ENCODE measurements around the gene SMIM45.

Gene SMIM45

GRCh38 chr22:41917903-41918791, 33.8 kb upstream of the SMIM45 start:
- no peak overlapping the region for H3K9ac ChIP-seq (ENCODE audit: low read depth, low read length)
- H3K36me3 ChIP-seq (ENCODE audit: control insufficient read depth, insufficient read depth, low read length): no peaks in the 10 kb centered on the region
- H3K9me3 ChIP-seq (ENCODE audit: control insufficient read depth, insufficient read depth, low read length): no peaks in the 10 kb centered on the region
- no peaks in the 10 kb centered on the region for H3K4me1 ChIP-seq (ENCODE audit: control insufficient read depth, insufficient read depth, low read length)
- peaks cover 74% of the 10 kb centered on the region for H3K27me3 ChIP-seq (ENCODE audit: control insufficient read depth, insufficient read depth, low read length)
- no peak overlapping the region for H3K4me3 ChIP-seq (ENCODE audit: low read depth, low read length)

GRCh38 chr22:41919357-41920224, 32.4 kb upstream of the SMIM45 start:
- H3K27me3 ChIP-seq (ENCODE audit: control insufficient read depth, insufficient read depth, low read length): peaks cover 72% of the 10 kb centered on the region
- no peaks in the 10 kb centered on the region for H3K9me3 ChIP-seq (ENCODE audit: control insufficient read depth, insufficient read depth, low read length)
- H3K36me3 ChIP-seq (ENCODE audit: control insufficient read depth, insufficient read depth, low read length): no peaks in the 10 kb centered on the region
- H3K4me1 ChIP-seq (ENCODE audit: control insufficient read depth, insufficient read depth, low read length): no peaks in the 10 kb centered on the region
- H3K9ac ChIP-seq (ENCODE audit: low read depth, low read length): no peak overlapping the region
- H3K4me3 ChIP-seq (ENCODE audit: low read depth, low read length): peak overlapping the region; percentile 58

DNA sequence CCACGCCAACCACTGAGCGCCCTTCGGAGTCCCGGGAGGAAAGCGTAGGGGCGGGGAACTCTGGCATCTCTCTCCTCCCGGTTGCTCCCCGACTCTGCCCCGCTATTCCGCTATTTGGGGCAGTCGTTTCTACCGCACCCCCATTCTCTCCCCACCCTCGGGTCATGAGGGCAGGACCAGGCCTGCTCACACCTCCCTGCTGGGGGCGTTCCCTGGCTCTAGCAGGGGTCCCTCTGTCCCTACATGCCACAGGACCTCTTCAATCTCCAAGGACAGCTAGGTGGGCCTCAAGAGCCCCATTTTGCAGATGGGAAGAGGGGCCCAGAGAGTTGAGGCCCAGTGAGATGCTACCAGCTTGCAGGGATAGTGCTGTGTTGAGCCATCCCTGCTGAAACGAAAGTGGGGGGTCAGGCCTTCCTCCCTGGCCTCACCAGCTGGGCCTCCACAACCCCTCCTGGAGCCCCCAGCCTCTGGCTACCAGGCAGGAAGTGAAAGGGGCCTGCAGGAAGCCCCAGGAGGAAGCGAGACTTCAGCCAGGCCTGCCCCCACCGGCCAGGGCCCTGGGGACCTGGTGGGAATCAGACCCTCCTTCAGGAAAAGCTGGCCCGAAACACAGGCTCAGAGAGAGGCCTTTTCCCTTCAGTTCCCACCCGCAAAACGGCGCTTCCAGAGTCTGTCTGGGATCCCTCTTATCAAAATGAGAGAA, 31.5 kb upstream of the SMIM45 start:
- Histone ChIP-seq H3K9me3 (ENCODE audit: control insufficient read depth, insufficient read depth, low read length) (no peaks in the 10 kb centered on the region), H3K27me3 (ENCODE audit: control insufficient read depth, insufficient read depth, low read length) (peaks cover 71% of the 10 kb centered on the region), H3K36me3 (ENCODE audit: control insufficient read depth, insufficient read depth, low read length) (no peaks in the 10 kb centered on the region), H3K4me3 (ENCODE audit: low read depth, low read length) (peak overlapping the region; percentile 58), H3K4me1 (ENCODE audit: control insufficient read depth, insufficient read depth, low read length) (no peaks in the 10 kb centered on the region), H3K9ac (ENCODE audit: low read depth, low read length) (no peak overlapping the region)

DNA sequence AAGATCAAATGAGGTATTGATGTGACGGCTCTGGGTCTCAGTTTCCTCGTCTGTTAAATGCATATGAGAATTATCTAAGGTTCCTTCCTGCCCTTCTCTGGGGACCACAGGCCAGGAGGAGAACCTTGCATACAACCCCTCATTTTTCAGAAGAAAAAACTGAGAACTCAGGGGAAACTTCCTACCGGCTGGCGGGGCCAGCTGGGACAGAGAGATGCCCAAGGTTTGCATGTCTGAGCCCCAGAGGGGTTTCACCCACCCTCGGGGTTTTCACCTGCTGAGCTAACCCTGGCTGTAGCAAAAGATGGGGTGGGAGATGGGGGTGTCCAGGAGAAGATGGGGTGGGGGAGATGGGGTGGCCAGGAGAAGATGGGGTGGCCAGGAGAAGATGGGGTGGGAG, 29.6 kb upstream of the SMIM45 start:
- Histone ChIP-seq H3K27me3 (ENCODE audit: control insufficient read depth, insufficient read depth, low read length) (peaks cover 62% of the 10 kb centered on the region), H3K4me1 (ENCODE audit: control insufficient read depth, insufficient read depth, low read length) (no peaks in the 10 kb centered on the region), H3K4me3 (ENCODE audit: low read depth, low read length) (no peak overlapping the region), H3K36me3 (ENCODE audit: control insufficient read depth, insufficient read depth, low read length) (no peaks in the 10 kb centered on the region), H3K9ac (ENCODE audit: low read depth, low read length) (no peak overlapping the region), H3K9me3 (ENCODE audit: control insufficient read depth, insufficient read depth, low read length) (no peaks in the 10 kb centered on the region)

DNA sequence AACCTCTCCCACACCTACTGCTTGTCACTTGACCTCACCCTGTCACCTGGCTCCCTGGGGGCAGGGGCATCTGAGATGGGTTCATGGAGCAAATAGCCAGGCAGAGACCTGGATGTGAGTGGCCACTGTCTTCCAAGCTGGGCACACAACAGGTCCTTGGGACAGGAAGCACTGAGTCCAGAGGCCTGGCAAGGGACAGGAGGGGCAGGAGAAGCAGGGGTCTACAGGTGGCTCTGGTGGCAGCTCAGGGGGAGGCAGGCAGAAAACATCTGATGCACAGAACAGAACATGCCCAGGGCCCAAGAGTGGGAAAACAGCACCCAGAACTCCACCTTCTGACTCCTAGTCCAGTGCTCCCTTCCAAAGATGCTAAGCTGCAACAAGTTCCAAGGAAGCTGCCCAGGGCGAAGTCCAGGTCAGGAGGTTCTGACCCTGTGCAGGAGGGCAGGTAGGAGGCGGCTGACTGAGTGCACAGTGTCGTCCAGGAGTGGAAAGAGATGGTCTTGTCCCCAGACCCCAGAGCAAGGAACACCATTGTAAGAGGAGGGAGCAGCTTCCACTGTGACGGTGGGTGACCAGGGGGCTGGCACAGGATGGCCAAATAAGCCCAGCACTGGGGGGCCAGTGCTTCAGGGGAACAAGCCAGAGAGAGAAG, 28.9 kb upstream of the SMIM45 start:
- Histone ChIP-seq H3K9me3 (ENCODE audit: control insufficient read depth, insufficient read depth, low read length) (no peaks in the 10 kb centered on the region), H3K27me3 (ENCODE audit: control insufficient read depth, insufficient read depth, low read length) (peaks cover 58% of the 10 kb centered on the region), H3K9ac (ENCODE audit: low read depth, low read length) (no peak overlapping the region), H3K4me3 (ENCODE audit: low read depth, low read length) (no peak overlapping the region), H3K36me3 (ENCODE audit: control insufficient read depth, insufficient read depth, low read length) (no peaks in the 10 kb centered on the region), H3K4me1 (ENCODE audit: control insufficient read depth, insufficient read depth, low read length) (no peaks in the 10 kb centered on the region)

DNA sequence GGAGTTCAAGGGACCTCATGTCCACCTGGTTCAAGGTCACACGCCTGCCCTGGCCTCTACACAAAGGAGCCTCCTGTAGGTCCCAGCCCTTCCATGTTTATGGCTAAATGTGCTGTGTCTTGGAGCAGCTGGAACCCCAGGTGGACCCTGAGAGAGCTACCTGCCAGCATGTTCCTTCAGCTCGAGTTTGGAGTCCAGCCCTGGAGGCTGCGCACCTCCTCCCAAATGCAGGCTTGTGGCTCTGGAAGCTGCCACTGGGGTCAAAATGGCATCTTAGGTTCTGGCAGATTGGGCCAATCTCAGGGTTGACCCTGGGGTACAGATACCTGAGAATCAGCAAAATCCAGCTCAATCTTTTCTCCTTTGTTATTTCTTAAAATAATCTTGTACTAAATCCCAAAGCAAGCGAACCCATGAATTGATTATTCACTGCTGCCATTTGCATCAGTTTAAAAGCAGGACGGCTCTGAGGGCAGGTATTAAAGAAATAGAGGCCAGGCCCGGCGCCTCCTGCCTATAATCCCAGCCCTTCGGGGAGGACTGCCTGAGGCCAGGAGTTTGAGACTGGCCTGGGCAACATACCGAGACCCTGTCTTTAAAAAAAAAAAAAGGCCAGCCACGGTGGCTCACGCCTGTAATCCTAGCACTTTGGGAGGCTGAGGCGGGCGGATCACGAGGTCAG, 28.2 kb upstream of the SMIM45 start:
- H3K9ac ChIP-seq (ENCODE audit: low read depth, low read length): no peak overlapping the region
- H3K4me3 ChIP-seq (ENCODE audit: low read depth, low read length): no peak overlapping the region
- H3K4me1 ChIP-seq (ENCODE audit: control insufficient read depth, insufficient read depth, low read length): no peaks in the 10 kb centered on the region
- no peaks in the 10 kb centered on the region for H3K36me3 ChIP-seq (ENCODE audit: control insufficient read depth, insufficient read depth, low read length)
- H3K9me3 ChIP-seq (ENCODE audit: control insufficient read depth, insufficient read depth, low read length): no peaks in the 10 kb centered on the region
- peaks cover 51% of the 10 kb centered on the region for H3K27me3 ChIP-seq (ENCODE audit: control insufficient read depth, insufficient read depth, low read length)

DNA sequence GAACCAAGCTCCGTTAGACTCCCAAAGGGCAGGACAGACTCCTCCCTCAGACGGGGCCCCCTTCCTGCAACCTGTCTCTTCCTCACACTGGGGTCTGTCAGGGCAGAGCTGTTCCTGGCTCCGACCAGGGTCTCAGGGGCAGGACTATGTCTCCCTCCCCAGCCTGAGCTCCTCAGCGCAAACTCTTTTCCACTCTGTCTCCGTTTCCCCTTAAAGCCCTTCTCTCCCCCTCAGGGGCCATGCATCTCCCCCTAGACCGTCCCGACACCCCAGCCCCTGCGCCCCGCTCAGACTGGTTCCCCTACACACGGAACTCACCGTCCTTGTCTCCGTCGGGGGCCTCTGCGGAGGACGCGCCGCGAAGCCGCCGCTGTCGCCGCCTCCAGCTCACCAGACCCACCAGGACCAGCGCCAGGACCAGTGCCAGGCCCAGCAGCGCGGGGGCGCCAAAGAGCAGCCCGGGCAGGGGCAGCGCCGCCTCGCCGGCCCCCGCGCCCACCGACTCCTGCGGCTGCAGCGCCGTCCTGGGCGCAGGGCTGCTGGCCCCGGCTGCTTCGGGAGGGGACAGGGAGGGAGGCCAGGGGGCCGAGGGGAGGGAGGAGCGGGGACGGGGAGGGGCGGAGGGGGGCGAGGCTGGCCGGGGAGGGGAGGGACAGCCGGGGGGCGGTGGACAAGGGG, 26.0 kb upstream of the SMIM45 start:
- H3K4me3 ChIP-seq (ENCODE audit: low read depth, low read length): peak overlapping the region; percentile 32
- H3K27me3 ChIP-seq (ENCODE audit: control insufficient read depth, insufficient read depth, low read length): peaks cover 36% of the 10 kb centered on the region
- H3K9ac ChIP-seq (ENCODE audit: low read depth, low read length): no peak overlapping the region

GRCh38 chr22:41927813-41928212, 24.1 kb upstream of the SMIM45 start:
- no peak overlapping the region for H3K4me3 ChIP-seq (ENCODE audit: low read depth, low read length)
- H3K9ac ChIP-seq (ENCODE audit: low read depth, low read length): no peak overlapping the region
- no peaks in the 10 kb centered on the region for H3K9me3 ChIP-seq (ENCODE audit: control insufficient read depth, insufficient read depth, low read length)
- no peaks in the 10 kb centered on the region for H3K4me1 ChIP-seq (ENCODE audit: control insufficient read depth, insufficient read depth, low read length)
- H3K36me3 ChIP-seq (ENCODE audit: control insufficient read depth, insufficient read depth, low read length): no peaks in the 10 kb centered on the region
- peaks cover 30% of the 10 kb centered on the region for H3K27me3 ChIP-seq (ENCODE audit: control insufficient read depth, insufficient read depth, low read length)

More for the DNA sequence above, 26.0 kb upstream of the SMIM45 start:
- no peaks in the 10 kb centered on the region for H3K36me3 ChIP-seq (ENCODE audit: control insufficient read depth, insufficient read depth, low read length)
- no peaks in the 10 kb centered on the region for H3K4me1 ChIP-seq (ENCODE audit: control insufficient read depth, insufficient read depth, low read length)
- no peaks in the 10 kb centered on the region for H3K9me3 ChIP-seq (ENCODE audit: control insufficient read depth, insufficient read depth, low read length)

DNA sequence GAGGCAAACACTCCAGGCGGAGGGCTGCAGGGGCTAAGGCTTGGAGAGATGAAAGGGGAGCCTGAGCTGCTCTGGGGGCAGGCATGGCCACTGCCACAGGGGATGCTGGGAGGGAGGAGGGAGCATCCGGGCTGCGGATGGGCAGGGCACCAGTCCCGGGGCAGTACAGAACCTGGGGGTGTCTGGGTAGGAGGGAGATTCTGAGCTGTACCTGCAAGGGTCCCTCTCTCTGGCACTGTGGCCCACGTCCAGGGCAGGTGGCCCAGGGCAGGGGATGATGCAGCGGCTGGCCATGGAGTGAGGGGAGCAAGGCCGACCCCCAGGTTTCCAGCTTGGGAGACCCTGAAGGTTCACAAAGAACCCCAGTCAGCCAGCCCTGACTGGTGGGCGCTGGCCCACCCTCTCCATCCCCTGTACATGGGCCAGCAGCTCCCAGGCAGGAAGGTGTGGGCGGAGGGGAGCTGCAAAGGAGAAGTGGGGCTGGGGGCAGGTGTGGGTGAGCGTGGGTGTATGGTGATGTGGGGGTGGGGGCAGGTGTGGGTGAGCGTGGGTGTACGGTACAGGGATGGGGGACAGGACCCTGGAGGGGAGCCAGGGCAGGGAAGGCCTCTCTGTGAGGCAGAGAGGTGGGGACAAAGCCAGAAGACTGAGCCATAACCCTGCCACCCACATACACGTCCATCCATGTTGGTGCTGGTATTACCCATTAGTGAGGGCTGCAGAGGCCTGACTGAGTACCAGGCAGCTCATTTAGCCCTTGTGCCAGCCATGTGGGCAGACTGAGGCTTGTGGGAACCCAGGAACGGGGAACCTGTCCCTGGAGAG, 23.1 kb upstream of the SMIM45 start:
- no peaks in the 10 kb centered on the region for H3K36me3 ChIP-seq (ENCODE audit: control insufficient read depth, insufficient read depth, low read length)
- peaks cover 20% of the 10 kb centered on the region for H3K27me3 ChIP-seq (ENCODE audit: control insufficient read depth, insufficient read depth, low read length)
- H3K9me3 ChIP-seq (ENCODE audit: control insufficient read depth, insufficient read depth, low read length): no peaks in the 10 kb centered on the region
- H3K9ac ChIP-seq (ENCODE audit: low read depth, low read length): no peak overlapping the region
- H3K4me1 ChIP-seq (ENCODE audit: control insufficient read depth, insufficient read depth, low read length): no peaks in the 10 kb centered on the region
- no peak overlapping the region for H3K4me3 ChIP-seq (ENCODE audit: low read depth, low read length)

DNA sequence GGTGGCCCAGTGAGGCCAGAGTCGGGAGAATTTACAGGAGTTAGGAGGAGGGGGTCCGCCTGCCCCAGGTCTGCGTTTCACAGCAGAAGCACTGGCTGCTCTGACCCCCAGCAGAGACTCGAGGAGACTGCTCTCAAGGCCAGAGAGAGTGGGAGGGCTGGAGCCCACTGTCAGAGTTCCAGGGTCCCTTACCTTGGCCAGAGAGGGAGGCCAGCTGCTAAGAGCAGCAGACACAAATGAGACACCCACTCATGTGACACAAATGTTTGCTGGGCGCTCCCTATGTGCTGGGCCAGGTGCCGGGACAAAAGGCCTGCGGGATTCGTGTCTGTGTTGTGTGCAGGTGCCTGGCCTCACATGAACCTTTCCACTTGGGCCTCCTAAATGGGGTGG, 22.5 kb upstream of the SMIM45 start:
- Histone ChIP-seq H3K9me3 (ENCODE audit: control insufficient read depth, insufficient read depth, low read length) (no peaks in the 10 kb centered on the region), H3K36me3 (ENCODE audit: control insufficient read depth, insufficient read depth, low read length) (no peaks in the 10 kb centered on the region), H3K9ac (ENCODE audit: low read depth, low read length) (no peak overlapping the region), H3K4me1 (ENCODE audit: control insufficient read depth, insufficient read depth, low read length) (no peaks in the 10 kb centered on the region), H3K27me3 (ENCODE audit: control insufficient read depth, insufficient read depth, low read length) (peaks cover 19% of the 10 kb centered on the region), H3K4me3 (ENCODE audit: low read depth, low read length) (no peak overlapping the region)
